GM19324 (cell line): ENCODE data around the gene LYL1.

Source experiments
- ATAC-seq: cut with Tn5 transposase; IDR thresholded peaks from one replicate; pipeline ENCODE4 v1.9.1; 2021; ENCODE audit warnings: mild to moderate bottlenecking, moderate library complexity; ENCODE audit not compliant: unreplicated experiment, low FRiP score

LYL1 gene

GRCh38 chr19:13060964-13061927, 41.4 kb downstream of the LYL1 start:
- ATAC-seq: no peak

GRCh38 chr19:13060233-13060963, 42.3 kb downstream of the LYL1 start:
- no peak for ATAC-seq

GRCh38 chr19:13058951-13059660, 43.6 kb downstream of the LYL1 start:
- ATAC-seq: no peak

GRCh38 chr19:13057744-13058143, 44.9 kb downstream of the LYL1 start:
- ATAC-seq: no peak

GRCh38 chr19:13057147-13057572, 45.5 kb downstream of the LYL1 start:
- no peak for ATAC-seq

- no peak for ATAC-seq
Measured at GRCh38 chr19:13056052-13056660, 46.5 kb downstream of the LYL1 start.

- ATAC-seq: no peak
Measured at GRCh38 chr19:13055213-13056051, 47.2 kb downstream of the LYL1 start.

- no peak for ATAC-seq
Measured at GRCh38 chr19:13054626-13055212, 47.9 kb downstream of the LYL1 start.

GRCh38 chr19:13053761-13054625, 48.7 kb downstream of the LYL1 start:
- ATAC-seq: no peak

GRCh38 chr19:13053238-13053637, 49.4 kb downstream of the LYL1 start:
- no peak for ATAC-seq

GRCh38 chr19:13052447-13053175, 50.0 kb downstream of the LYL1 start:
- ATAC-seq: no peak

- no peak for ATAC-seq
Measured at GRCh38 chr19:13051557-13052165, 51.0 kb downstream of the LYL1 start.

- ATAC-seq: no peak
Measured at GRCh38 chr19:13050274-13050673, 52.4 kb downstream of the LYL1 start.
